Stimulated activated CD4-positive, alpha-beta T cell treated with anti-CD3 and anti-CD28 coated beads, Interleukin-1b, Interleukin-23, amount 100 ng/mL, for 4 hours (primary cell): ENCODE results near the gene PLCB3.

Experiments
- DNase-seq, 2 donors: peaks; one replicate each; pipeline ENCODE4 v3.0.0-alpha.2; 2020; ENCODE audit warnings: low read depth in 2 of 2

The PLCB3 gene

DNA sequence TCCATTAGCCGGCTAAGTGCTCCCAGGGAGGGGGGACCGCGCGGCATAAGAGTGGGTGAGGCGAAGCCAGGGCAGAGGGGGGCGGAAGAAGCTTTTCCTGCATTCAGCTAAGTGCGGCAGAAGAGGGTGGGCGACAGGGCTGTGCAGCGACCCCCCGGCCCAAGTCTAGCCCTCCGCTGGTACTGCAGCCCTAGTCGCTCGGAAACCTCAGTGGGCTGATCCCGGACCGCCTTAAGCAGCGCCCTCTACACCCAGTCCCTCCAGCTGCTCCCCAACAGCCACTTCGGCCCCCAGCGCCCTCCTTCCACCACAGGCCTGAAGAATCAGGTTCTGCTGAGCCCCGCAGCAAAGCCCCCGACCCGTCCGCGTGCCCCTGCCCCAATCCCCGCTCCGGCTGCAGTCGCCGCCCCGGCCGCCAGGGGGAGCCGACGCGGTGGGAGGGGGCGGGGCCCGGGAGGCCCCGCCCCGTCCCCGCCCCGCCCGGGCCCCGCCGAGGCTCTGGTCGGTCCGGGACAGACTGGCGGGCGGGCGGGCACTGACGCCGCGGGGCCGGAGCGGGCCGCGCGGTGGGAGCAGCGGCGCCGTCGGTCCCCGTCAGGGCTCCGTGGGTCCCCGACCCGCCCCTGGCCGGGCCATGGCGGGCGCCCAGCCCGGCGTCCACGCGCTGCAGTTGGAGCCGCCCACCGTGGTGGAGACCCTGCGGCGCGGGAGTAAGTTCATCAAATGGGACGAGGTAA lies at the start of gene PLCB3:
Gene PLCB3 (plus strand): TSS at position 515 of the 737 bp plus-strand sequence. CDS start 120 bp downstream, at position 635.
- DNase-seq = peak; percentile 61 to 68

DNA sequence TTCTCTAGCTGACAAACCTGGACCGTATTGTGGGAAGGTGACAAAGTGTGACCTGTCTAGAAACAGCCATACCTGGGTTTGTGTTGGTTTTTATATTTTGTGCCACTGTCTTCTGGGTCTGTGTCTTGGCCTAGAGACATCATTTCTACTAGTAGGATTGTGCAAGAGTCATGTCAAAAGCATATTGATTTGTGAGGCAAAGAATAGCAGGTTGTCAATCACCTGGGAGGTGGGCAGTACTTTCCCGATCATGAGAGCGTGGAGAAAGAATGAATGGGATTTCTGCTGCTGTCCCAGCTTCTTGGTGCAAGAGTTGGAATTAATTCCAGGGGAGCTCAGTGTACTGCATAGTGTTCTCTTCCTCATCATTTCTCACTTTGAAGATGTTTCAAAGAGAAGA lies 49.8 kb upstream of the PLCB3 start:
- no peak for DNase-seq

DNA sequence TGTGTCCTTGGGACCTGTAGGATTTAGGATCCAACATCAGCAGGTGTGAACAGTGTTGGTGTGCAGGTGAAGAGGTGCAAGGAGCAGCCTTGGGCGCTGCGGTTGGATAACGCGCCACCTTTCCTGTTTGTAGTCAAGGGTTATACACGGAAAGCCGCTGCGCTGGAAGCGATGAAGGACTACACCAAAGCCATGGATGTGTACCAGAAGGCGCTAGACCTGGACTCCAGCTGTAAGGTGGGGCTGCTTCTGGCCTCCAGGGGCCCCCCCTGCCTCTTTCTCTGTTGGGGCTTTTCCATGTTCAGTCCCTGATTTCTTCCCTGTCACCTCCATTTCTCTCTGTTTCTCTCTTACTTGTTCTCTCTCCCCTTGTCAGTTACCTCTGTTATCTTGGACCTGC lies 48.3 kb upstream of the PLCB3 start:
- no peak for DNase-seq

DNA sequence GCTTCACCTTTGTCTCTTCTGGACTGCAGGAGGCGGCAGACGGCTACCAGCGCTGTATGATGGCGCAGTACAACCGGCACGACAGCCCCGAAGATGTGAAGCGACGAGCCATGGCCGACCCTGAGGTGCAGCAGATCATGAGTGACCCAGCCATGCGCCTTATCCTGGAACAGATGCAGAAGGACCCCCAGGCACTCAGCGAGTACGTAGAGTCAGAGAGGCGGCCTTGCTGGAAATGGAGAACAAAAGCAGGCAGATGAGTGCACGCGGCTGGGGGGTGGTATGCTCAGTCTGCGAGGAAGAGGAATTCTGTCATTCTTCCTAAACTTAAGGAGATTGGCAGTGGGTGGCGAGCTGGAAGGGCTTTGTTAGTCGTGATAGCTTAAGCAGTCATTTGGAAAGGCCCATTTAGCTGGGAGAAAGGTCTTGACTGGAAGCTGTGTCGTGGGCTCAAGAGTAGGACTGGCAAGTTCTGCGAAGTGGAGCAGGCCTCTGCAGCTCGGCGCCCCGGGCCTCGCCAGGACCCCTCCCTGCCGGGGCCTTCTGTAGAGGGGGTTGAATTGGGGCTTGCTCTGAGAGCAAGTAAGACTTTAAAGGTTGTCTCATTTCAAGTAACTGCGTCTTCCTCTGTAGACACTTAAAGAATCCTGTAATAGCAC lies 47.8 kb upstream of the PLCB3 start:
- no peak for DNase-seq

DNA sequence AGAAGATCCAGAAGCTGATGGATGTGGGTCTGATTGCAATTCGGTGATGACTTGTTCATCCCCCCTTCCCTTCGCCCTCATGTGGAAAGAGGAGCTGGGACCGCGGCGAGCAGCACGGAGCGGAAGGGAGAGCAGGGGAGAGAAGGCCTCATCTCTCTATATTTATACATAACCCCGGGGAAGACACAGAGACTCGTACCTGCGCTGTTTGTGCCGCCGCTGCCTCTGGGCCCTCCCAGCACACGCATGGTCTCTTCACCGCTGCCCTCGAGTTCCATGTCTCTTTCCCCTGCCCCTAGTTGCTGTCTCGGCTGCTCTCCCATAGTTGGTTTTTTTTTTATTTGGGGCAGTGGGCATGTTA lies 47.3 kb upstream of the PLCB3 start:
- no peak for DNase-seq

DNA sequence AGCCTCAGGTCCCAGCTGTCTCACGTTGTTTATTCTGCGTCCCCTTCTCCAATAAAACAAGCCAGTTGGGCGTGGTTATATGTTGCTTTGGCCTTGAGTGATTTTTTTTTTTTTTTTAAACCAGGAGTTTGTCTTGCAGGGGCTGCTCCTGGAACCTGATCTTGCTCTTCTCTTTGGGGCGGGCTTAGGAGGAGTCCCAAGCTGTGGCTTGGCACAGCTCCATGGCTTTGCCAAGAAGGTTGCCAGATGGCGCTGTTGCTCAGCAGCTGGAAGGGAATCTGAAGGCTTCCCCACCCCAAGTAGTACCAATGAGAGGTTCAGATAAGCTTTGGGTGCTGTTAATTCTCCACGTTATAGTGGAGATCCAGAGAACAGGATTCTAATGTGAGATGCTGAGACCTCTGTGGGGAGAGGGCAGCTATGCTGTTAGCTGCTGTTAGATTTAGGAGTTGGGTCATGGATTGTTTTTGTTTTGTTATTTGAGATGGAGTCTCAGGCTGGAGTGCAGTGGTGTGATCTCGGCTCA lies 46.8 kb upstream of the PLCB3 start:
- DNase-seq = peak; percentile 60 to 69

DNA sequence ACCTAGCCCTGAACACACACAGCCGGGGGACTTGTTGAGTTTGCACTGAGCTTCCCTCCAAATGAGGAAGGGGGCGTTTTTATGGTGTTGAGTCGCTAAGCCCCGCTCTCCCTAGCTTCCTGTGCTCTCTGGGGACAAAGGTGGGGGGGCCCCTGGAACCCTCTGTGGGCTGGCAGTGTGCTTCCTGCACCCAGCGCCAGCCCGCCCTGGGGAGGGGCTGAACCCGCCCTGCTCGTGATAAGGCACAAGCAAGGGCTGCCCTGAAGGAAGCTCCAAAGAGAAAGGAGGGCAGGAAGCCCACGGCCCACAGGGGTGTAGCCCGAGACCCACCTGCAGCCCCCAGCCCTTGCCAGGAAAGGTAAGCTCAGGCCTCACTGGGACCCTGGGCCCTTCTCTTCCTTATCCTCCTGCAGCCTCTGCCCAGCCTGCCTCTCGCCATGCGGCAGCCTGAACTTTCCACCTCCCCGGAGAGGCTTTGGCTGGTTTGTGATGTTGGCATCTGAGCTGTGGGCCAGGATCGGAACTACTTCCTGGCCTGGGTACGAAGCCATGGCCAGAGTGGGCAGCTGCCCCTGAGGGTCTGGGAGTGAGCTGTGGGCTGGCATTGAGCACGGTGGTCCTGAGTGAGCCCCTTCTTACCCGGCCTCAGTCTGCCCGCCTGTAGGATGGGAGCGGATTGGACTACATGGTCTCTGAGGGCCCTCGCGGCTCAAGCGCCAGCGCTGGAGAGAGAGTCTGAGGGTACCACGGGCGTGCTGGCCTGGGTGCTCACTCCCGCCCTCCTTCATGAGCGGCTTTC lies 44.7 kb upstream of the PLCB3 start, which contains the start of gene FERMT3:
Gene FERMT3 (plus strand): TSS at position 265 of the 799 bp plus-strand sequence. CDS start 644 bp downstream, outside the sequence.
- DNase-seq = peak; percentile 63 to 75

DNA sequence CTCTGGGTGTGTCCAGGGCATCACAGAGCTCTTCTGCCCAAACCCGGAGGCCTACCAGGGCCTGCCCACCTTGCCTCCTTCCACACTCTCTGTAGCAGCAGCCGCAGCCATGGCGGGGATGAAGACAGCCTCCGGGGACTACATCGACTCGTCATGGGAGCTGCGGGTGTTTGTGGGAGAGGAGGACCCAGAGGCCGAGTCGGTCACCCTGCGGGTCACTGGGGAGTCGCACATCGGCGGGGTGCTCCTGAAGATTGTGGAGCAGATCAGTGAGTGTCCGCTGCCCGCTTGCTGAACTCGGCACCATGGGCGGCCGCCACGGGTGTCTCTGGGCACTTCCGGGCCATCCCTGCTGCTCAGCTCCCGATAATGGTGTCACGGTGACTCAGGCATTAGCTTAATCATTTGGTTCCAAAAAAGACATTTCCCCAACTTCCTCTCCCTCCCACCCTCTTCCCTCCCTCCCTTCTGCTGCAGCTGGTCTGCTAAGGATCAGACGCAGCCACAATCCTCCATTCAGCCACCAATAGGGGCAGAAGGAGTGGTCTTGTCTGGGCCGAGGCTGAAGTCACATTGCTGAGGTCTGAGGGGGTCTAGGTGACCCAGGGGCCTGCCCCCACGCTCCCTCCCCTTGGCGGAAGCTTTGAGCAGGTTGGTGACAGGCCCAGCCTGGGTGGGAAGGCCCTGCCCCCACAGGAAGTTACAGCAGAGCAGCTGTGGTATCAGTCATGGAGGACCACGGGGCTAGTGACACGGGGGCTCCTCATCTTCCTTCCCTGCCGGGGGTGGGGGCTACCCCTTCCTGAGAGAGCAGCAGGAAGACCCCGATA lies 43.9 kb upstream of the PLCB3 start:
- peak; percentile 70 to 71 for DNase-seq

DNA sequence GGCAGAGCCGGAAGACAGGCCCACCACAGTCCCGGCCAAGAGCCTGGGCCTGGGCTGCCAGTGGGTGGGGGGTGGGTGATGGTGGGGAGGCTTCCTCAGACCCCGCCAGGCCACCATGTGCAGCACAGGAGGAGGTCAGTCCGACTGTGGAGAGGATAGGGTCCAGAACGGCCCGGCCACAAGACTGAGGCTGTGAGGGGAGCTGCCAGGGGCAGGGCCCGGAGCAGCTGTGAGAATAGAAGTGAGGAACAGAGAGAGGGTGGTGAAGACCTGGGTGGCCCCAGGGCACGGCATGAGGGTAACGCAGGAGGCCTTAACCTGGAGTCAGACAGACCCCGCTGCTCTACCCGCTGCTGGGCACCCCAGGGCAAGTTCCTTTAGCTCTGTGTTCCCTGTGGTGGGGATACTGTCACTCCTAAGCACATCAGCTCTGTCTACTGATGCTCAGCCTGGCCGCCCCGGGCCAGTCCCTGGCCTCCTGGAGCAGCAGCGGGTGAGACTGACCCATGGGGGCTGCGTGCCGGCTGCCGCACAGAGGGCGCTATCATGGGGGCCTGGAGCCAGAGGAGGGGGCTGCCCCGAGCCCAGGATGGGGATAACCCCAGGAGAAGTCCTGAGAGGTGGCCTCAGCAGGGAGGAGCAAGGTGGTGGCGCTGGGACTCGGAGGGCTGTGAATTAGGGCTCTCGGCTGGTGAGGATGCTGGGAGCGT lies 43.1 kb upstream of the PLCB3 start:
- no peak for DNase-seq

DNA sequence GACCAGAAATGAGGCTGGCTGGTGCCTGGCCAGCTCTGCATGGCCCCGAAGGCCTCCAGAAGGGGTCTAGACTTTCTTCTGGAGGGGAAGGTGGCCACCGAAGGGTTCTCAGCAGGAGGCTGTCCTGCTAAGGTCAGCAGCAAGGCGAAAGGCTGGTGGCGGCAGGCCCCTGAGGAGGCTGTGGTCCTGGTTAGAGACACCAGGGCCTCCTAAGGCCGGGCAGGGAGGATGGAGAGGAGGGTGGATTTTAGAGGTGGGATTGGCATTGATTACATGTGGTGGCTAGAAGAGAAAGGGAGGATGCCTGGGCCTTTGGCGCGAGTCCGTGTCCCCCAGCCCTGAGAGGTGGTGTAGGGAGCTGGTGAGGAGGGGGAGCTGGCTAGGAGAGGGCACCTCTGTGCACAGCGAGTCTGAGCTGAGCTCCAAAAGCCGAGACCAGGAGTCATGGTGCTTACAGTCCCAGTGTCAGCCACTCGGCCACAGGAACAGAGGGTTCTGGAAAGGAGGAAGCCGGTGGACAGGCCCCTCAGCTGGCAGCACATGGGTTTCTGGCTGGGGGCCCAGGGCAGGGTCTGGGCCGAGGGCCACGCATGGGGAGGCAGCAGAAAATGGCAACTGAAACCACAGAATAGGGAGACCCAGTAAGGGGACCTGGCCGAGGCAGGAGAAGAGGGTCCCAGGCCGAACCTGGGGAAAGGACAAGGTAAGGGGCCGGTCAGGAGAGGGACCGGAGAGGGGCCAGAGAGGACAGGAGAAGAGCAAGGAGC lies 42.4 kb upstream of the PLCB3 start:
- DNase-seq = no peak

DNA sequence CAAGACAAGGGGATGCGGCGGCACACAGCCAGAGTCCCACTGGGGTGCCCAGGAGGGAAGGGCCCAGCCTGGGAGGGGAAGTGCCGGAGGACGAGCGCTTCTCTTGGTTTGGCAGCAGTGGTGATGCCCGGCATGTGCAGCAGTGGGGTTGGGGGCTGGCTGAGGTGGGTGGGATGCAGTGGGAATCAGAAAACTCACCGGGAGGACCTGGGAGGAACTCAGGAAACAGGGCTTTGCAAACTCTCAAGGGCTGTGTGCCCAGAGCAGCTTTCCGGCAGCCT lies 41.8 kb upstream of the PLCB3 start:
- DNase-seq = no peak

DNA sequence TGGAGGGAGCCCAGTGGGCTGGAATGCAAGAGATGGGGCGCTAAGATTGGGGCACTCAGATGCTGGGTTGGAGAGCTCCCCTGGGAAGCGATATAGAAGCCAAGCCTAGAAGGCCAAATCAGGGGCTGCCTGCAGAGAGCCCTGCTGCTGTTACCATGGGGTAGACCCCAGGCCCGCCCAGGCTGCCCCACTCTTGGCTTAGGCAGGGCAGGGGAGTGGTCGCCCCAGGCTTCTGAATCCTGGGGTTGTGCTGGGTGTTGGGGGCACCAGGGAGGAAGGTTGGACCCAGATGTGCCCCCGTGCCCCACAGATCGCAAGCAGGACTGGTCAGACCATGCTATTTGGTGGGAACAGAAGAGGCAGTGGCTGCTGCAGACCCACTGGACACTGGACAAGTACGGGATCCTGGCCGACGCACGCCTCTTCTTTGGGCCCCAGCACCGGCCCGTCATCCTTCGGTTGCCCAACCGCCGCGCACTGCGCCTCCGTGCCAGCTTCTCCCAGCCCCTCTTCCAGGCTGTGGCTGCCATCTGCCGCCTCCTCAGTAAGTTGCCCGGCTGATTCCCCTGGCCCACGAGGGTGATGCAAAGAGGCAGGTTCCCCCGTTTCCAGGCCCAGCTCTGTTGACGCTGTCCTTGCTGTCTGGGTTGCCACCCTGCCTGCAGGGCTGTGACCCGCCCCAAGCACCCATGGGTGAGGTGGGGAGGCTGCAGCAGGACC lies 40.9 kb upstream of the PLCB3 start:
- DNase-seq = no peak

DNA sequence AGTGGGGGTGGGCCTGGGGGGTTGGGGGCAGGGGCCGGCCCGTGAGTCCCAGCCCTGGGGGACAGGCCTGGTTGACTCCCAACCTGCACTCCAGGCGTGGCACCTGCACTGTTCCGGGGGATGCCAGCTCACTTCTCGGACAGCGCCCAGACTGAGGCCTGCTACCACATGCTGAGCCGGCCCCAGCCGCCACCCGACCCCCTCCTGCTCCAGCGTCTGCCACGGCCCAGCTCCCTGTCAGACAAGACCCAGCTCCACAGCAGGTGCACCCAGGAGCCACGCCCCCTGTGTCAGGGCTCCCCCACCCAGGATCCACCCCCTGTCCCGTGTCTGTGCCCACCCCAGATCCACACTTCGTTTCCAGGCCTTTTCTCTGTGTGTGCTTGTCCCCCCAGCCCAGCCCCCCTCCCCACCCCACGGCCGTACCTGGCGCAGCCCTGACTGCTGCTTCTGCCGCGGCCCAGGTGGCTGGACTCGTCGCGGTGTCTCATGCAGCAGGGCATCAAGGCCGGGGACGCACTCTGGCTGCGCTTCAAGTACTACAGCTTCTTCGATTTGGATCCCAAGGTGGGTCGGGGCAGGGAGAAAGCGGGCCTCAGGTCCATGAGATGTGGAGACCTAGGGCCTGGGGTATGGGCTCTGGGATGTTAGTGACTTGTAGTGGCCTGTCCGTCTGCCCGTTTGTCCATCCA lies 40.0 kb upstream of the PLCB3 start:
- DNase-seq = no peak

DNA sequence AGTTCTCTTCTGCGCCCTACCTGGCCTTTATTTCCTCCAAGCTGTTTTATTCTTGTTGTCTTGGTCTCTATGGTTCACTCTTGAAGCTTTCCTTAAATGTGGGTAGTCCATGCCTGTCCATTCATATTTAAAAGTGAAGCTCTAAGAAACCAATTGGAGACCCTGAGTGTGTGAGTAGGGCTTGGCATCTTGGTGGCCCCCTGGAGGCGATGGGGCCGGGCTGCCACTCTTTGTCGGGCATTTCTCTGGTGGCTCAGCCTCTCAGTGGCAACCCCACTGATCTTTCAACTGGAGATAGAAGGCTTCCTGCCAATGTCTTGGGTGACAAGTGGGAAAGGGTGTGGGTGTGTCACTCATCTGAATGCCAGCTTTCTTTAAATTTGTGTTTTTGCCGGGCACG lies 34.5 kb upstream of the PLCB3 start:
- no peak for DNase-seq

DNA sequence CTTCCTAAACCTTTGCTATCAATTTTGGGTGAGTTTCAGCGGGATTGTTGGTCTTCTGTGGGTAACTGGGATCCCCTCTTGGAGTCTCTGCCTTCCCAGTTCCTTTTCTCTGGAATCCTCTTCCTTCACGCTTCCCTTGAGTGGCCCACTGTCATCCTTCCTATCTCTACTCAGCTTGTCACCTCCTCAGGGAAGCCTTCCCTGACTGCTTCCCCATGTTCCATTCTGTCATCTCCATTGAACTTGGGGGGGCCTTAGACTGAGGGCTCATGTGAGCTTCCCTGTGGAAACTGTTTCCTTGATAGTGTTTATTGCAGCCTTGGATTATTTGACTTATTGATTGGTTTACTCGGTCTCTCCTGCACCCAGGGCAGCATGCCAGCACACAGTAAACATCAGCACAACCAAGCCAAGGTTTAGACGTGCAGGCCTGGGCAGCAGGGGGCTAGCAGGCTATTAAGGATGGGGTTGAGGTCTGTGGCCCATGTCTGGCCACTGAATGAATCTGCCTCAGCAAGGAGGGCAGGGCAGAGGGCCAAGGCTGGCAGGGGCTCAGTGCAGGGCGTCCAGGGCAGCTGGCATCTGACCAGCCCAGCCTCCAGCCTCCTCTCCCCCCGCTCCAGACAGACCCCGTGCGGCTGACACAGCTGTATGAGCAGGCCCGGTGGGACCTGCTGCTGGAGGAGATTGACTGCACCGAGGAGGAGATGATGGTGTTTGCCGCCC lies 32.5 kb upstream of the PLCB3 start:
- DNase-seq = no peak

DNA sequence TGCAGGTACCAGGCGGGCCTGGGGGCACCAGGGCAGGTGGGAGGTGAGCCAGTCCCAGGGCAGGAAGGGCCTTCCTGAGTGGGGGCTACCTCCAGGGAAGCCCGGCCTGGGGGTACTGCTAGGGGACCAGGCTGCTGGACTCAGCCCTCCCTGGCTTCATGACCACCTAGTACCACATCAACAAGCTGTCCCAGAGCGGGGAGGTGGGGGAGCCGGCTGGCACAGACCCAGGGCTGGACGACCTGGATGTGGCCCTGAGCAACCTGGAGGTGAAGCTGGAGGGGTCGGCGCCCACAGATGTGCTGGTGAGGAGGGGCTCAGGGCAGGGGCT lies 32.0 kb upstream of the PLCB3 start:
- no peak for DNase-seq

DNA sequence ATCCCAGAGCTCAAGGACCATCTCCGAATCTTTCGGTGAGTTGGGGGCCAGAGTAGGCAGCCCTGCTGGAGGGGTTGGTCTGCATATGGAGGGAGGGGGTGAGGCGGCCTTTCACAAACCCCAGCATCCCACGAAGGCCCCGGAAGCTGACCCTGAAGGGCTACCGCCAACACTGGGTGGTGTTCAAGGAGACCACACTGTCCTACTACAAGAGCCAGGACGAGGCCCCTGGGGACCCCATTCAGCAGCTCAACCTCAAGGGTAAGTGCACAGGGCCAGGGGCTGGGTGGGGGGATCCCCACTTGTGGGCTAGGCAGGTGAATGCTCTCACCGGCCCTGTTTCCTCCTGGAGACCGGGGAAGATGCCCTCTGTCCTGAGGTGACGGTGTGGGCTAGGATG lies 31.6 kb upstream of the PLCB3 start:
- DNase-seq = no peak

DNA sequence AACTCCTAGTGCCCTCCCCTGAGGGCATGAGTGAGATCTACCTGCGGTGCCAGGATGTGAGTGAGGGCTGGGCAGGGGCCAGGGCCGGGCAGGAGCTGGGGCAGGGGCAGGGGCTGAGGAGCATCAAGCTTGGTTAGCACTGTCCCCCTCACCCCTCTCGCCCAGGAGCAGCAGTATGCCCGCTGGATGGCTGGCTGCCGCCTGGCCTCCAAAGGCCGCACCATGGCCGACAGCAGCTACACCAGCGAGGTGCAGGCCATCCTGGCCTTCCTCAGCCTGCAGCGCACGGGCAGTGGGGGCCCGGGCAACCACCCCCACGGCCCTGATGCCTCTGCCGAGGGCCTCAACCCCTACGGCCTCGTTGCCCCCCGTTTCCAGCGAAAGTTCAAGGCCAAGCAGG lies 31.1 kb upstream of the PLCB3 start:
- DNase-seq = no peak

DNA sequence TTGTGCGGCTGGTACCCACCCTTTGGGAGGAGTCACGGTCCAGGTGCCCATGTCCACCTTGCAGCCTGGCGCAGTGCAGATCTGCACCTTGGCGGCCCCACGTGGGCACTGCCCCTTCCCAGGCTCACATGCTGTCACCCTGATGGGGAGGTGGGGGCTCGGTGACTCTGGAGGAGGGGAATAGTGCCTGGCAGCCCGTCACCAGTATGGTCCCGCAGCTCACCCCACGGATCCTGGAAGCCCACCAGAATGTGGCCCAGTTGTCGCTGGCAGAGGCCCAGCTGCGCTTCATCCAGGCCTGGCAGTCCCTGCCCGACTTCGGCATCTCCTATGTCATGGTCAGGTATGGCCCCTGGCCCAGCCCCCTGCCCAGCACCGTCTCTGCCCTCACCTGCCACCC lies 30.5 kb upstream of the PLCB3 start:
- no peak for DNase-seq
